ENCODE results near the gene C1R.
A peak's percentile ranks its signal among the peaks of the same experiment; 100 is the strongest.
"Not testable (repeated sequence)": the region's sequence is repeated elsewhere in the genome, so short reads cannot be mapped to it uniquely, and the experiment has no call there.

Gene C1R

GRCh38 chr12:7118881-7119280 lies 26.6 kb upstream of the C1R start:
- no peak for DNase-seq

GRCh38 chr12:7117670-7118069 lies 25.4 kb upstream of the C1R start:
- no peak for DNase-seq

GRCh38 chr12:7116916-7117315 lies 24.7 kb upstream of the C1R start:
- DNase-seq = no peak

GRCh38 chr12:7116196-7116595 lies 24.0 kb upstream of the C1R start:
- DNase-seq = no peak

GRCh38 chr12:7114851-7115250 lies 22.6 kb upstream of the C1R start:
- DNase-seq = no peak

GRCh38 chr12:7114008-7114407 lies 21.8 kb upstream of the C1R start:
- no peak for DNase-seq

- no peak for DNase-seq
Measured at GRCh38 chr12:7113389-7113871, 21.2 kb upstream of the C1R start.

- no peak for DNase-seq
Measured at GRCh38 chr12:7112041-7112440, 19.8 kb upstream of the C1R start.

GRCh38 chr12:7110661-7111060 lies 18.4 kb upstream of the C1R start:
- no peak for DNase-seq

- no peak for DNase-seq
Measured at GRCh38 chr12:7109572-7109920, 17.3 kb upstream of the C1R start.

- peak; percentile 94 for DNase-seq
Measured at GRCh38 chr12:7108796-7109571, 16.7 kb upstream of the C1R start, which contains the start of gene C1RL. Gene C1RL, minus strand, starts transcription at chr12:7109214. Its CDS starts 34 bp downstream, at chr12:7109180.

- DNase-seq = peak; percentile 80
Measured at GRCh38 chr12:7108003-7108795, 16.0 kb upstream of the C1R start.

GRCh38 chr12:7107636-7108002 lies 15.4 kb upstream of the C1R start:
- DNase-seq = no peak

GRCh38 chr12:7107181-7107580 lies 14.9 kb upstream of the C1R start:
- not testable (repeated sequence) for DNase-seq

- no peak for DNase-seq
Measured at GRCh38 chr12:7106082-7106481, 13.8 kb upstream of the C1R start.

- no peak for DNase-seq
Measured at GRCh38 chr12:7103837-7104584, 11.8 kb upstream of the C1R start.

GRCh38 chr12:7102582-7102981 lies 10.3 kb upstream of the C1R start:
- DNase-seq = no peak

- DNase-seq = peak; percentile 12
Measured at GRCh38 chr12:7101694-7102131, 9.5 kb upstream of the C1R start.

- peak; percentile 5 for DNase-seq
Measured at GRCh38 chr12:7101047-7101693, 8.9 kb upstream of the C1R start.

- DNase-seq = no peak
Measured at GRCh38 chr12:7100239-7100638, 8.0 kb upstream of the C1R start.

GRCh38 chr12:7099290-7099996 lies 7.2 kb upstream of the C1R start:
- peak; percentile 6 for DNase-seq

GRCh38 chr12:7096979-7097378 lies 4.7 kb upstream of the C1R start:
- DNase-seq = no peak

Data from right forelimb (tissue), 1 donor.